ENCODE results near the gene GSK3A. TPM values are rescaled to one million over a fixed set of nuclear protein-coding genes. Genes with fewer than 3 reads are reported as not detected.
A peak's percentile ranks its signal among the peaks of the same experiment; 100 is the strongest.

Gene GSK3A
- 10 to 100 TPM; 31.4 to 44.1 (median 41.0) TPM for total RNA-seq

DNA sequence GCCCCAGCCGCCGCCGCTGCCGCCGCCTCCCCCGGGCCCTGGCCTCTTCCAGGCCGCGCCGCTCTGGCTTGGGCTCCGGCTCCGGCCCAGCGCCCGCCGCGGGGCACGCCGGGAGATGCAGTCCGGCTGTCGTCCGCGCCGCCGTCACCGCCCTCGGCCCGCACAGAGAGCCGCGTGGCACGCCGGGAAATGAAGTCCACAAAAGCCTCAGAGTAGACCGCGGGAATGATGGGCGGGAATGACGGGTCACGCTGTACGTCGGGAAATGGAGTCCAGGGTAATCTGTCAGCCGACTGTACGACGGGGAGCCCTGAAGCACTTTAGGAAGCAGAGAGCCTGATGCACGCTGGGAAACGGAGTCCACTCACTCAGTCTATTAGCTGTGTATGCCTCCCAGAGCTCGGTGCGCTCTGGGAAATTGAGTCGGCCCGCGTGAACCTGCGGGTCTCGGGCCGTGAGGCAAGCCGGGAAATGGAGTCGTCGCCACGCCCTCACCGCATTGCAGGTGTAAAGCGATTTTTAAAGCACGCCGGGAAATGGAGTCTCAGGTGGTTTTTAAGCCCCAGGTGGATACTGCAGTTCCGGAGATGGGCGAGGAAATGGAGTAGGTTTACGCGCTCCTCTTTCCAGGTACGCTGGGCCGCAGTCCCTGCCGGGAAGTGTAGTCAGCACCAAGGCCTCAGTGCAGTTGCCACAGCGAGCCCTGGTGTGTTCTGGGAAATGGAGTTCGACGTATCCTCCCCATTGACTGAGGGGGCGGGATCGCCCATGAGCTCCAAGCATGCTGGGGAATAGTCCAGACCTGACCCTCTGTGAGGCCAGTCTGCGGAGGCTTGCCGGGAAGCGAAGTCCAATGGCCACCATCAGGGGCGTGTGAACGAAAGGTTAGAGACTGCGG, at the start of gene GSK3A:
GSK3A (minus strand) TSS at position 91 of the 898 bp plus-strand sequence. CDS start 137 bp downstream, outside the sequence.
- TF ChIP-seq CTCF (IDR thresholded peaks at IDR 0.05) (peak in 2 of 6 experiments; percentile 1 to 2), POLR2A (IDR thresholded peaks at IDR 0.05) (peak; percentile 93 to 96)
- DNase-seq: peak; percentile 99
- Histone ChIP-seq H3K27ac (peak within 1 kb of the TSS; percentile 89 to 97 (median 90)), H3K27me3 (no peaks in the 10 kb centered on the region), H3K4me3 (peak within 1 kb of the TSS; percentile 73 to 97 (median 94)), H3K4me1 (peaks cover 0 to 49% (median 18%) of the 10 kb centered on the region in 4 donors), H3K36me3 (peaks cover 0 to 10% (median 0%) of the 10 kb centered on the region in 3 donors), H3K9me3 (no peaks in the 10 kb centered on the region)

DNA sequence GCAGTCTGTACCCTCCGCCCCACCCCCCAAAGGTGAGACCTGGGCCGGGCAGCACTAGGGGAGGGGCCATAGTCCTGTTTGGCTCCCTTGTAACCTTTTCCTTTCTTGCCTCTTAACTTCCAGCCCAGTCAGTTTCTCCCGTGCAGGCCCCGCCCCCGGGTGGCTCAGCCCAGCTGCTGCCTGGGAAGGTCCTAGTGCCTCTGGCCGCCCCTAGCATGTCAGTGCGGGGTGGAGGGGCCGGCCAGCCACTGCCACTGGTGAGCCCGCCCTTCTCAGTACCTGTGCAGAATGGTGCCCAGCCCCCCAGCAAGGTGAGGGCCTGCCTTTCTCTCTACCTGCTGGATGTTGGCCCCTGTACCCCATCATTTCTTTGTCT, 49.0 kb upstream of the GSK3A start:
- Histone ChIP-seq H3K4me3 (no peak overlapping the region), H3K36me3 (peaks cover 0 to 87% (median 0%) of the 10 kb centered on the region in 3 donors), H3K27ac (no peak overlapping the region), H3K27me3 (no peaks in the 10 kb centered on the region), H3K4me1 (peaks cover 0 to 14% (median 2%) of the 10 kb centered on the region in 4 donors), H3K9me3 (no peaks in the 10 kb centered on the region)
- DNase-seq: no peak
- TF ChIP-seq POLR2A (IDR thresholded peaks at IDR 0.05) (no peak), CTCF (IDR thresholded peaks at IDR 0.05) (no peak)

- peak in 2 of 3 donors; percentile 71 to 75 for DNase-seq
- H3K9me3 ChIP-seq: no peaks in the 10 kb centered on the region
- TF ChIP-seq CTCF (IDR thresholded peaks at IDR 0.05): peak; percentile 30 to 69 (median 48)
- no peak for TF ChIP-seq POLR2A (IDR thresholded peaks at IDR 0.05)
- no peak overlapping the region for H3K4me3 ChIP-seq
- no peaks in the 10 kb centered on the region for H3K27me3 ChIP-seq
- peaks cover 0 to 87% (median 0%) of the 10 kb centered on the region in 3 donors for H3K36me3 ChIP-seq
- peaks cover 0 to 20% (median 7%) of the 10 kb centered on the region in 4 donors for H3K4me1 ChIP-seq
- H3K27ac ChIP-seq: no peak overlapping the region
These were observed 48.4 kb upstream of the GSK3A start for GRCh38 chr19:42290523-42291434.

- Histone ChIP-seq H3K27me3 (no peaks in the 10 kb centered on the region), H3K36me3 (peaks cover 0 to 85% (median 0%) of the 10 kb centered on the region in 3 donors), H3K4me3 (no peak overlapping the region), H3K4me1 (peaks cover 0 to 27% (median 12%) of the 10 kb centered on the region in 4 donors), H3K9me3 (no peaks in the 10 kb centered on the region), H3K27ac (no peak overlapping the region)
- DNase-seq: no peak
- TF ChIP-seq CTCF (IDR thresholded peaks at IDR 0.05) (no peak), POLR2A (IDR thresholded peaks at IDR 0.05) (no peak)
These were observed 47.7 kb upstream of the GSK3A start for GRCh38 chr19:42290136-42290522.

DNA sequence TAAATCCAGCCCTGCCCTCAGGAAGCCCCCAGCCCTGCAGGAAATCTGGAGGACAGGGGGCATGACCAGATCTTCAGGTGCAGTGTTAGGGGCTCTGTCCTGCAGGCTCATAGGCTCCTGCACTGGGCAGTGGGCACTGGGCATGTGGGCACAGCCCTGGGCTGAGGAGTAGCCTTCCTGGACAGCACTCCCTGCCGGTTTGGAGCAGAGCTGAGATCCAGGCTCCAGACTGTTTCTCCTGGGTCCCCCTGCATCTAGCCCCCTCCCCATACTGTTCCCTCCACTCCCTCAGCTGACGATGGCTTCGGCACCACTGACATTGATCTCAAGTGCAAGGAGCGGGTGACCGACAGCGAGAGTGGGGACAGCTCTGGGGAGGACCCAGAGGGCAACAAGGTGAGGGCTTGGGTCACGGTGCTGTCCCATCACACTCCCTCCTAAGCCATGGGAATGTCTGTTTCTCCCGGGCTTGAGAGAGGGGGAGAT, 47.2 kb upstream of the GSK3A start:
- Histone ChIP-seq H3K27me3 (no peaks in the 10 kb centered on the region), H3K9me3 (no peaks in the 10 kb centered on the region), H3K27ac (no peak overlapping the region), H3K36me3 (peaks cover 0 to 80% (median 0%) of the 10 kb centered on the region in 3 donors), H3K4me1 (peaks cover 0 to 32% (median 16%) of the 10 kb centered on the region in 4 donors), H3K4me3 (no peak overlapping the region)
- no peak for DNase-seq
- TF ChIP-seq CTCF (IDR thresholded peaks at IDR 0.05): no peak
- no peak for TF ChIP-seq POLR2A (IDR thresholded peaks at IDR 0.05)

Data from Peyer's patch (tissue), 4 donors.